Measurements from ENCODE around the gene NAV3. TPM values are rescaled to one million over a fixed set of nuclear protein-coding genes. Genes with fewer than 3 reads are reported as not detected.
"Not testable (repeated sequence)": the region's sequence is repeated elsewhere in the genome, so short reads cannot be mapped to it uniquely, and the experiment has no call there.

The NAV3 gene
- polyA plus RNA-seq, 12 donors, result 14.4 to 28.8 (median 19.6) TPM; not detected in 1

DNA sequence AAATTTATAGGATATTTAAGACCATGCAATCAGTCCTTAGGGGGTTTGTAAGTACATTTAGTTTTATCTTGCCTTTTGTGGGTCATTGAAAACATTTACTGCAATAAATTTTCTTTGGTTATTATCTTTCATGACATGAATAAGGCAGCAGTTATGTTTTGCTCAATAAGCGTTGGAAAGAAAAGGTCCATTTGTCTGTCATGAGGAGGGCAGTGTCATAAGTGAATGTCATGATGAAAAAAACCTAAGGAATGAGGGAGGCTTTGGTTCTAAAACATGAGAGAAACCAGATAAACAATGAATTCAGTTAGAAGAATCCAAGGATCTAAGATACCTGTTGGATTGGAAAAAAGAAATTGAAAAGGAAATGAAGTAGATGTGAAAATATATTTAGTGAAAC, 209.4 kb downstream of the NAV3 start:
- DNase-seq, result no peak

DNA sequence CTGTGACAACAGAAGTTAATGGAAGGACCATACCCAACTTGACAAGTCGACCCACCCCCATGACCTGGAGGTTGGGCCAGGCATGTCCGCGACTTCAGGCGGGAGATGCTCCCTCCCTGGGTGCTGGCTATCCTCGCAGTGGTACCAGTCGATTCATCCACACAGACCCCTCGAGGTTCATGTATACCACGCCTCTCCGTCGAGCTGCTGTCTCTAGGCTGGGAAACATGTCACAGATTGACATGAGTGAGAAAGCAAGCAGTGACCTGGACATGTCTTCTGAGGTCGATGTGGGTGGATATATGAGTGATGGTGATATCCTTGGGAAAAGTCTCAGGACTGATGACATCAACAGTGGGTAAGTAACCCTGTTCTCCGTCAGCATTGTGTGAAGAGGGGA, 220.1 kb downstream of the NAV3 start:
- DNase-seq, result no peak

DNA sequence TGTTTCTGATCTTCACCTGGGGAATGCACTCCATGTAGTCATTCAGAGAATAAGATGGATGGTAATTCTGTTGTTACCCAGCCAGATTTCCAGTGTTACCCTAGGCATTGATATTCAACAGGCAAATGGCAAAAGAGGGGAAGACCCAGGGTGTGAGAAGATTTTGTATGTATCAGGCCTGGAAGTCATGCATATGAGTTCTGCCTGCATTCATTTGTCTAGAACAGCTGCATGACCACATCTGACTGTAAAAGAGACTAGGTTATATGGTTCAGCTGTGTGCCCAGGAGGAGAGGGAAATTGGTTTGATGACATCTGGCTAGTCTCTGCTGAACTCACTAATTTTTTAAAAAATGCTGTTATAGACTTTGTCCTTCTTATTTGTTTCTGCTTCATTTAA, 224.9 kb downstream of the NAV3 start:
- DNase-seq, result no peak

DNA sequence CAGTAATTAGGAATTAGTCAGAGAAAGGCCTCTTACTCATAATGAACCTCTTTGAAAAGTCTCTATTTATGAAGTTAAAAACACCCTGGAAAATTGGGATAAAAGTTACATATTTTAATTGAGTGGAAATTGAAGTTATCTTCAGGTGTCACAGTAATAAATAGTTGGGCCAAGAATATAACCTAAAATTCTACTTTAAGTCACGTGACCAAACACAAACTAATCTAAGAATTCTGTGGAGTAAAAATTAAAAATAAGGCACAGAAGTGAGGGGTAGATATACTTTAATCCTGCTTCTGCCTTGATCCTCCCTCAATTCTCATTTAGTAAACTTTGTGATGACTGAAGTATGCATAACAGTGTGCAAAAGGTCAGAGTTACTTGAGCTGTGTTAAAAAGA, 226.4 kb downstream of the NAV3 start:
- DNase-seq, result no peak

DNA sequence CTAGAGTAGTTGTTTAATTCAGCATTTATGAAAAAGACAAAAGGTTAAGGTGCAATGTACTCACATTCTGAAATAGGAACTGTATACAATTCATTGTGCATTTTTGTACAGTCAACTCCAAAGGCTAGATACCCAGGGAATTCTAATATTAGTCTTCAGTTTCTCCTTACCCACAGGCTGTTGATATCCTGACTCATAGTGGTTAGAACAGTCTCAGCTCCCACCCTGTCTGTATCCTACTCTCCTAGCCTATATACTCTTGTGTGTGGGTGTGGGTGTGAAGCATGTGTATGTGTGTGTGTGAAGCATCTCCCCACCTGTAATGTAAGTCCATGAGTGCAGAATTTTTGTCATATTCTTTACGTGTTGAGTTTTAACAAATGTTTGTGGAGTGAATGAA, 229.5 kb downstream of the NAV3 start:
- no peak for DNase-seq

DNA sequence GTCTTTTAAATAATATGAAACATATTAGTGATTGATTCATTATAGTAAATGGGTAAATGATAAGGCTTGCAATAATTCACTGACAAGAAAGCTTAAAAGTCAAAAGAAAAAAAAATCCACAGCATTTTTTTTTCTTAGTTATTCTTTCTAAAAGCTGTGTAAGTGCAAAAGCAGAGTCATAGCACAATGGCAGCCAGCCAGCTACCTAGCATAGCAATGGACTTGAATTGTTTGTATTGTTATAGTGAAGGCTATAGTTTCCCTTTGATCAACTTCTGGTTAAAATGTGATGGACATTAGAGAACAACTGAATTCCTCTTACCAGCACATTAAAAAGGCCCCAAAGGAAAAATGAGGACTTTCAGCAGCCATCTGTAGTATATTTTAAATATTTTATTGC, 232.1 kb downstream of the NAV3 start:
- DNase-seq, result peak; percentile 11

DNA sequence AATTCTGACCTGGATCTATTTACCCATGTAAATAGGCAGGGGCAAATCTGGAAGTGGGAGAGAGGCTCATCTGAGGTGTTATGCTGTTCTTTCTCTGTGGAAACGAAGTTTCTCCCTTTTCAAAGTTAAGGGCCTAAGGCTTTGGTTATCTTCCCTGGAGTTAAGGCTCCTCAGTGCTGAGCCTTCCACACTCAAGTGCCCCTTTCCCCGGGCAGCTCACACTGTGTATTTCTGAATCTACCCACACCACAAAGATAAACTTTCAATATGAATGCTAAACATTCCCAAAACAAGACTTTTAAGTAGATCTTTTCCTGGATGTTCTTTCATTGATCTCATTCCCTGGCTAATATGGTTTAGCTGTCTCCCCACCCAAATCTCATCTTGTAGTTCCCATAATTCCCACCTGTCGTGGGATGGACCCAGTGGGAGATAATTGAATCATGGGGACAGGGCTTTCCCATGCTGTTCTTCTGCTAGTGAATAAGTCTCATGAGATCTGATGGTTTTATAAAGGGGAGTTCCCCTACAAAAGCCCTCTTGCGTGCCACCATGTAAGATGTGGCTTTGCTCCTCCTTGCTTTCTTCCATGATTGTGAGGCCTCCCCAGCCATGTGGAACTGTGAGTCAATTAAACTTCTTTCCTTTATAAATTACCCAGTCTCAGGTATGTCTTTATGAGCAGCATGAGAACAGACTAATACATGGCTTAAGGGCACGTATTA, 251.1 kb downstream of the NAV3 start:
- no peak for DNase-seq

DNA sequence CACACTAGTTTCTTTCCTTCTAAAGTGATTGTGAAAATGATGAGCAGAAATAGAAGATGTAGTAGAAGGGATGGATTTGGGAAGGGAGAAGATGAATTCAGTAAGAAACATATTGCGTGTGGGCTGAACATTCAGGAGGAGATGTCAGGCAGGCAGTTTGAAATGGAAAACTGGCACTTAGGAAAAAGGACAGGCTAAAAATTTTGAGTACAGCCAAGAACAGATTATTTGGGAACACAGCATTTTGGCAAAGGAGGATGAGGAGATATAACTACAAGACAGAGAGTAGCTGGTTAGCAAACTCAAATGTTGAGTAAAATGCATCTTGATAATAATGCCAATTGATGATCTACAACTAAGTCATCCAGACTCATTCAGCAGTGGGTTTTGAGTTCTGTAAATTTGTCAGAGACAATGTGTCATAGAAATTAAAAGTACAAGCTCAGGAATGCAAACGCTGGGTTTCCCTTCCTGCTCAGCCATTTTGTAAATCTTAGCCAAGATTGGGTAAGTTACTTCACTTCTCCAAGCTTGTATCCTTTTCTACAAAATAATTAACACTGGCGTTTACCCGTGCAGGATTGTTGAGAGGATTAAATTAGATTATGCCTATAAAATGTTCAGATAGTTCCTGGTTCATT, 255.0 kb downstream of the NAV3 start:
- DNase-seq, result no peak

DNA sequence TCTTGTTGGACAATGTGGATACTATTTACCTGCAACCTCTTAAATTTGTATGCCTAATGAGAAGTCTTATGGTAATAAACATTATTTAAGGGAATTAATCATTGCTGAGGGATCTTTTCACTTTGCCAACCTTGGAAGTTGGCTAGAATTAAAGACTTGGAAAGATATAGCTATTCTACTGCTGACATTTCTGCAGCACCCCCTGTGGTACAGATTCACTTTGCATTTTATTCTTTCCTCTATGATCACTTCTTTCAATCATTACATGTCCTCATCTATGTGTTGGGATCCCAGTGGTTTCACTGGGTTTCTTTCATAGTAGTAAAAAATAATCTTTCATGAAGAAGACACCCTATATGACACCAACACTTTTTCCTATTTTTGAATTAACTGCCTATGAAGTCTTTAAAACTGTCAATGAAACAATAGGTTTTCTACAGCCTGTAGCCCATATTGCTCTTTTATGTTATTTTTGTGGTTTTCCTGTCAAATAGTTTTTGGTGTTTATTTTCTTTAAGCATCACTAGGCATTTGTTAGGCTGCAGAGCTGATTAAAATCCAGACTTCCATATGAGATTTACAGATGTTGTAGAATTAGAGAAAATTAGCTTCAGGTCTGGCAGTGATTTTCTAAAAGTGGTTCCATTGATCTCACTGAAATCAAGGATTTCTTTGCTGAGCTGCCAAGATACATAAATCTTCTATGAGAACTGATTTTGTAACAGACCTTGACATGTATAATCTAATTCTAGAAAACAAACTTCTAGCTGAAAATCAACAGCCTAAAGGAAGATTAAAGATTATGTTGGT, 256.1 kb downstream of the NAV3 start:
- DNase-seq, result no peak

DNA sequence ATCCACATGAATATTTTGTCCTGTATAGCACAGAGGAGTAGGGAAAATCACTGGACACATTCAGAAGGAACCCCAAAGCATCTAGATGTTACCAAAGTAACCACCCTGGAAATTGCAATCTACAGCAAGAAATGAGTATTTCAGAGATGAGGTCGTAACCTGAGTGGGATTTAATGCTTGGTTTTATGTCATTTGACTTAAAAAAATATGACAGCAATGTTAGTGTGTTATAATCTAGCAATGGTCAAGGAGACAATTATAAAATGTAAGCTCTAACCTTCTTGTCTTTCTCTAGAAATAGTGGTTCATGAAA, 256.6 kb downstream of the NAV3 start:
- DNase-seq, result no peak

DNA sequence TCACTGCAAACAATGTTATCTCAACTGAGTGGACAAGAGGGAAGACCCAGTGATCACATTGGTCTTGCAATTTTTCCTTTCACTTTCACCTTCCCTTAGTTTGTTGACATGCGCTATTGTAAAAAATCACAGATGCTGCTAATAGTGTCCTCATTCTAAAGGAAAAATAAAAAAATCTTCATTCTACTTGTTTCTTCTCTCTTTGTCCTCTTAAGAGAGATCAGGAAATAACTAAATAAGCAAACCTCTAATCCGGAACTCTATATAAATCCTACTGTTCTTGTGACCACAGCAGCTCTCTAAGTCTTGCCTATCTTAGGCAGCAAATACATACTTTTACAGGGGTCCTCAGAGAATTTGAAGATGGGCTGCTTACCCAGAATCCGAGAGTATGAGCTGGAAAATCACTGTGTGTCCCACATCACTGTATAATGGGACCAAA, 257.7 kb downstream of the NAV3 start:
- DNase-seq, result no peak

DNA sequence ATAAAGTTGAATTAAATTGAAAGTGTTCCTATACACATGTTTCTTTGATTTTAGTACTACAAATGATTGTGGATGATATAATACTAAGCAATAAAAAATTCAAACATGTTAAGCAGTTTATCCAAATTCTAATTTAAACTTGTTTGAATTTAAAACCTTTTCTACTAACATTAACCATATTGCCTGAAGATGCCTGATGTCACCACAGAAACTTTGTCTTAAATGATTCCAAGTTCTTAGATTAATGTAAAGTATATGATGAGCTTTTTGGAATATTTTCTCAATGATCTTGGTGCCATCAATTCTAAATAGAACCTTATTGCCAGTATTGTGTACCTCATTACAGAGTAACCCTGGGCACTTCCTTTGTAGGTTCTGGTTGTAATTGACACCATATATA, 259.6 kb downstream of the NAV3 start:
- no peak for DNase-seq

DNA sequence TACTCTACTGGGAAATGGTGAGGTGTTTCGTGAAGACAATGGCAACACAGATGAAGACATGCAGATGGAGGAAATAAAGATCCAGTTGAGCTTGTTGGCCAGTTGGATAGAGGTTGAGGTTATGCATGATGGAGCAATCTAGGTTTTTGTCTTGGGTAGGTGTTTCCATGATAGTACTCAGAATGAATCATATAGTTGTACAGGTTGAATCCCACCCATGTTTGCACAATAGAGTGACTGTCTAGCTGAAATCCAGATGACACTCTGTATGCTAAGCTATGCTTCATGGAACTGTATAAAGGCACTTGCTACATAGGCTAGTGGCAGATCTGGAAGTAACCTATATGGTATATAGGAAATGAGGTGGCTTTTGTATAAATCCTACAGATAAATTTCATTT, 264.9 kb downstream of the NAV3 start:
- DNase-seq, result no peak

DNA sequence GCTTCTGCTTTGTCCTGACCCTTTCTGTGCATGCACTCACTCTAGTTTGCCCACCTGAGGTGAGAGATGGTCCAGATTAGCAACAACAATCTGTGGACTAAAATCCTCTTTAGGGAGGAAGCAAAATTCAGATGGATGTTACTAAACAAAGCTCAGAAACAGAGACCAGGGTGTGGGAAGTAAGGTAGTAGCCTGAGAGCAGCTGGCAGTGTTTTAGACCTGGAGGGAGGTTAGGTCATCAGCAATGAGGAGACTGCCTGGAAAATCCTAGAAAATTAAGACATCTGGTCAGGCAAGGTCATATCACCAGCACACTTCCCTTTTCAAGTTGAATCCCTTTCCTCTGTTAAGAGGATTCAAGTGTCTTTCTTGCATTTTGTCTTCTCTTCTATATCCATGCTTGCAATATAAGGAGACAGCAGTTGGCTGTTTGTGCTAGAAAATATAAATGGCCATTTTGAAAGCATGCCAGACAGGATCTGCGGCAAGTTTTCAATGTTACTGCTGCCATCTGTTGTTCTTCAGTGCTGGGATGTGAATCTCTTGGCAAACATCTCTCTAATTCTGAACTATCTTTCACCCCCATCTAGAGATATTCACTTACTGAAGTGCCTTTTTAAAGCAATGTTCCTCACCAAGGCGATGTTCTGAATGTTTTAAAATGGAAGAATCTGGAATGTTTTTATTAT, 266.4 kb downstream of the NAV3 start:
- DNase-seq, result peak; percentile 76

DNA sequence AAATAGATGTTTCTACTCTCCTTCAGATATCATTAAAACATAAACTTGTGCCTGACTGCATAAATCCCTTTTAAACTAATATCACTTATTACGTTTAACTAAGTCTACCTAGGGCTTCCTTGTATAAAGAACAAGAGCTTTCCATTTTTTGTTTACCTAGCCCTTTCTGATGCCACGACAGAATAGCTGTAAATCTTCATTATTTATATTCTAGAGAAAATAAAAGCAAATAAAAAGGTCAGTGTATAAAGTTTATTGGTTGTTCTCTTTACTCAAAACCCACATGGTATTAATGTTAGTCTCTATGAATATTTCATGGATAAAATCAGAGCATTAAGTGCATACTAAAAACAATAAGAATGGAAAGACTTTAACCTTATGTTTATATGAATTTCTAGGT, 269.1 kb downstream of the NAV3 start:
- DNase-seq, result no peak

DNA sequence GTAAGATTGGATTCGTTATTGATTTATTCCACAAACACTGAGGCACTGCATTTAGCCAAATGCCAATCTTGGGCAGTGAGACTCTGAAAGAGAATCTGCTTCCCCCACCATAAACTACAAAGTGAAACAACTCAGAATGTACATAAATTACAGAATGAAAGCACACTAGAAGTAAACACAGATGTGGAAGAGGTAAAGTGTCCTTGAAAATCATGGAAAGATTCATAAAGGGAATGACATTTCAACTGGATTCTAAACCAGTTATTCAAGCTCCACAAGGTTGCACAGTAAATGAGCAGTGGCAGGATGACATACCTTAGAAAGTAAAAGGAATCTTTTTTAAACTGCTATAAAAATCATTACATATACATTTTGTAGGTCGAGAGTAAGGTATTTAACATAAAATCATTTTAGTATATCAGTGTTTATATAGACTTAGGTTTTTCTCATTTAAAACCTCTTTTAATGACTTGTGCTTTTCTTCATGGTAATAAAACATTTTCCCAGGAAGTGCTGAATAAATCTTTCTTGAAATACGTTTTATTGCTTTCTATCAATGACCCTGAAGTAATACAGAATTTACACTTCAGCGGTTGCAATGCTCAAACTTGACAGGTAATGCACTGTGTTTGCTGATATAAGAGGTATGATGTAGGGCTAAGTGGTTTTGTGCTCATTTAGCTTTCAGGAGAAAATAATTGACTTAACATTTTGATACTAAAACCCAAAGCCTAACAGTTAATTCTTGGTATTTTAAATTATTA, 270.6 kb downstream of the NAV3 start:
- DNase-seq, result no peak

DNA sequence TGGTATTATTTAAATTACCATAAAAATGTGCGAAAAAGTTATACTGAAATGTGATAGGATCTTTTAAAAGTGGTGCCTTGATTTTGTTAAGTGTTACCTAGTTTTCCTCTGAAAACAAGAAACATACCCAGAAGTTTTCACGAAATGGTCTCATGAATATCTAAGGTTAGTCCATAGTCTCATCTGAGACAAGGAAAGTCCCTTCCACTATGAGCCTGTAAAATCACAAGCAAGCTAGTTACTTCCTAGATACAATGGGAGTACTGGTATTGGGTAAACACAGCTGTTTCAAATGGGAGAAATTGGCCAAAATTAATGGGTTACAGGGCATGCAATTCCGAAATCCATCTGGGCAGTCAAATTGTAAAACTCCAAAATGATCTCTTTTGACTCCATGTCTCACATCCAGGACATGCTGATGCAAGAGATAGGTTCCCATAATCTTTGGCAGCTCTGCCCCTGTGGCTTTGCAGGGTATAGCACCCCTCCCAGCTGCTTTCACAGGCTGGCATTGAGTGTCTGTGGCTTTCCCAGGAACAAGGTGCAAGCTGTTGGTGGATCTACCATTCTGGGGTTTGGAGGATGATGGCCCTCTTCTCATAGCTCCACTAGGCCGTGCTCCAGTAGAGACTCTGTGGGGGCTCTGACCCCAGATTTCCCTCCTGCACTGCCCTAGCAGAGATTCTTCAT, 271.4 kb downstream of the NAV3 start:
- DNase-seq, result no peak

DNA sequence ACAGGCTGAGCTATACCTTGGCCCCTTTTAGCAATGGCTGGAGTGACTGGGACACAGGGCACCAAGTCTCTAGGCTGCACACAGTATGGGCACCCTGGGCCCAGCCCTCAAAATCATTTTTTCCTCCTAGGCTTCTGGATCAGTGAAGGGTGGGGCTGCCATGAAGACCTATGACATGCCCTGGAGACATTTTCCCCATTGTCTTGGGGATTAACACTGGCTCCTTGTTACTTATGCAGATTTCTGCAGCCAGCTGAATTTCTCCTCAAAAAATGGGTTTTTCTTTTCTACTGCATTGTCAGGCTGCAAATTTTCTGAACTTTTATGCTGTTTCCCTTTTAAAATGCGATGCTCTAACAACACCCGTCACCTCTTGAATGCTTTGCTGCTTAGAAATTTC, 272.1 kb downstream of the NAV3 start:
- not testable (repeated sequence) for DNase-seq

DNA sequence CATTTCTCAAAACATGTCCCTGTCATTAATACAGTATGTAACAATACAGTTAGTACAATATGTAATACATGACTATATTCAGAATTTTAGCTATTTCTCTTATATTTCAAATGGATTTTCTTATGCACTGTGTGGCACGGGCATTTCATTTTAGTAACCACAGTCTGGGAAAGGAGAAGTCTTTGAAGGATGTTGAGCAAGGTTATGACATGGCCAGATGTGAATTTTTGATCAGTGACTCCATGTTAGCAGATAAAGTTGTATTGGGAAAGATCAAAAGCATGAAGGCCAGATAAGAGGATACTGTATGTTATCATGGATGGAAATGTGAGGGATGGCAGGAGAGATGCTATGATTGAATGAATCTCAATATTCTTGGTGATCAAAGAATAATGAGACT, 285.2 kb downstream of the NAV3 start:
- DNase-seq, result no peak

DNA sequence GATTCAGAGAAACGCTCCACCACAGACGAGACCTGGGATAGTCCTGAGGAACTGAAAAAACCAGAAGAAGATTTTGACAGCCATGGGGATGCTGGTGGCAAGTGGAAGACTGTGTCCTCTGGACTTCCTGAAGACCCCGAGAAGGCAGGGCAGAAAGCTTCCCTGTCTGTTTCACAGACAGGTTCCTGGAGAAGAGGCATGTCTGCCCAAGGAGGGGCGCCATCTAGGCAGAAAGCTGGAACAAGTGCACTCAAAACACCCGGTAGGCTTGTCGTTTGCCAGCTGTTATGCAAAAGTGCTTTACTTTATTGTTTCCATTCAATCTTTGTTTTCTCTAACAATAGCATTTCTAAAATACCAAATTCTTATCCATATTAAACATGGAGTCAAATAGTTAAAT, 287.3 kb downstream of the NAV3 start:
- DNase-seq, result no peak

DNA sequence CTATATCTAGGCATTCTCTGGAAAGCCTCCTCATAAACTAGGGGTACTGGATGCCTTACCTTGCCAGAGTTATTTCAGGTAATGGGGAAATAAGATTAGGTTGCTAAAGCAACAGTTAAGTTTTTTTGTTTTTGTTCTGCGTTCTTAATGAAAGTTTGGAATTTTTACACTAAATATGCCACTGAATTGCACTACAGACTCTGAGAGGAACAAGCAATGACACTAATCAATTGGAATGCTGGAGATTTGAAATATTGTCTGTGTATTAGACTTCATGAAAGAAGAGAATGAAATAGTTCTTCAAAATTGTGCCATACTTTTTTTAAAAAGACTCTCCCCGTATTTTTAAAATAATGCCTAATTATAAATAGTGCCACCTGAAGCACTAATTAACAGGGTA, 287.8 kb downstream of the NAV3 start:
- DNase-seq, result no peak

Data from muscle of arm (tissue), 12 donors.